Neural cell (in vitro differentiated cells): ENCODE results near the gene RPL38. TPM values are rescaled to one million over a fixed set of nuclear protein-coding genes. Genes with fewer than 3 reads are reported as not detected.

Experiments used
- H2AFZ ChIP-seq: fragments of 200-600, 300-800 bp; sonication (generic), shearing (Covaris generic); 2 replicates; pipeline ENCODE4 v1.6.0; 2014; ENCODE audit warnings: low read depth, mild to moderate bottlenecking, antibody characterized with exemption, low read length, moderate library complexity
- H3F3A ChIP-seq: fragments of 200-600 bp; shearing (Covaris generic); 2 replicates; pipeline ENCODE4 v1.6.1; 2016; ENCODE audit warnings: mild to moderate bottlenecking, moderate library complexity, mixed read lengths, antibody characterized with exemption, low read length; ENCODE audit not compliant: insufficient read depth, poor library complexity, severe bottlenecking
- H3K27ac ChIP-seq: fragments of 200-600, 300-800 bp; sonication (generic), shearing (Covaris generic); 2 replicates; pipeline ENCODE4 v1.5.1; 2014; ENCODE audit warnings: mild to moderate bottlenecking, low read length, moderate library complexity
- H3K27me3 ChIP-seq: fragments of 300-800, 200-600 bp; sonication (generic), shearing (Covaris generic); 2 replicates; pipeline ENCODE4 v1.6.0; 2014; ENCODE audit warnings: mild to moderate bottlenecking, low read depth, low read length, moderate library complexity; ENCODE audit not compliant: insufficient read depth
- H3K36me3 ChIP-seq: fragments of 300-800, 200-600 bp; sonication (generic), shearing (Covaris generic); 2 replicates; pipeline ENCODE4 v1.5.1; 2014; ENCODE audit warnings: mild to moderate bottlenecking, antibody characterized with exemption, low read length, moderate library complexity; ENCODE audit not compliant: insufficient read depth
- H3K4me2 ChIP-seq: fragments of 300-800, 200-600 bp; sonication (generic), shearing (Covaris generic); 2 replicates; pipeline ENCODE4 v1.6.0; 2014; ENCODE audit warnings: mild to moderate bottlenecking, low read length
- H3K4me3 ChIP-seq: fragments of 300-800, 200-600 bp; sonication (generic), shearing (Covaris generic); 2 replicates; pipeline ENCODE4 v1.5.1; 2014; ENCODE audit warnings: mild to moderate bottlenecking, low read length, moderate library complexity
- H3K79me2 ChIP-seq: fragments of 200-600 bp; shearing (Covaris generic); replicated peaks from 2 replicates; pipeline ENCODE4 v1.6.0; 2014; ENCODE audit warnings: mild to moderate bottlenecking, low read length, moderate library complexity; ENCODE audit not compliant: insufficient read depth
- H3K9ac ChIP-seq: fragments of 300-800, 200-600 bp; sonication (generic), shearing (Covaris generic); 2 replicates; pipeline ENCODE4 v1.6.1; 2016; ENCODE audit warnings: mild to moderate bottlenecking, low read length, mixed read lengths
- H3K9me2 ChIP-seq: fragments of 200-600 bp; shearing (Covaris generic); 2 replicates; pipeline ENCODE4 v1.6.1; 2016; ENCODE audit warnings: mild to moderate bottlenecking, low read length, mixed read lengths; ENCODE audit not compliant: insufficient read depth
- H3K9me3 ChIP-seq: fragments of 200-600, 300-800 bp; sonication (generic), shearing (Covaris generic); 2 replicates; pipeline ENCODE4 v1.6.1; 2016; ENCODE audit warnings: mild to moderate bottlenecking, mixed run types, low read length, moderate library complexity, mixed read lengths
- H4K20me1 ChIP-seq: fragments of 200-600 bp; shearing (Covaris generic); 2 replicates; pipeline ENCODE4 v1.6.1; 2016; ENCODE audit warnings: mild to moderate bottlenecking, mixed run types; ENCODE audit not compliant: insufficient read depth
- EP300 ChIP-seq: fragments of 450-650 bp; conservative IDR thresholded peaks from 2 replicates; pipeline ENCODE4 v1.6.1; 2014; ENCODE audit warnings: antibody characterized with exemption, mild to moderate bottlenecking, moderate library complexity; ENCODE audit not compliant: poor library complexity, severe bottlenecking
- EZH2 ChIP-seq: fragments of 200-600, 300-800 bp; shearing (Covaris generic), sonication (generic); IDR thresholded peaks from 2 replicates; pipeline ENCODE4 v1.6.1; 2014; ENCODE audit warnings: antibody characterized with exemption, low read length, borderline replicate concordance, mild to moderate bottlenecking; ENCODE audit not compliant: insufficient read depth, poor library complexity, severe bottlenecking
- MXI1 ChIP-seq: fragments of 450-650 bp; conservative IDR thresholded peaks from 2 replicates; pipeline ENCODE4 v1.6.1; 2014; ENCODE audit warnings: antibody characterized with exemption, mild to moderate bottlenecking; ENCODE audit not compliant: poor library complexity, severe bottlenecking
- POLR2AphosphoS5 ChIP-seq: IDR thresholded peaks from 2 replicates; pipeline ENCODE4 v1.6.1; 2012
- RAD21 ChIP-seq: fragments of 450-650 bp; conservative IDR thresholded peaks from 2 replicates; pipeline ENCODE4 v1.6.1; 2014; ENCODE audit warnings: antibody characterized with exemption, mild to moderate bottlenecking, moderate library complexity
- SMC3 ChIP-seq: fragments of 450-650 bp; conservative IDR thresholded peaks from 2 replicates; pipeline ENCODE4 v1.6.1; 2014; ENCODE audit warnings: antibody characterized with exemption, mild to moderate bottlenecking, moderate library complexity; ENCODE audit not compliant: poor library complexity
- TAF1 ChIP-seq: IDR thresholded peaks from 2 replicates; pipeline ENCODE4 v1.6.1; 2012; ENCODE audit warnings: low read depth
- polyA plus RNA-seq: library from polyadenylated mRNA; depleted of rRNA; stranded (reverse); fragments of >200 nt; gene quantifications from 2 replicates; pipeline ENCODE4 v1.2.3, GENCODE V29; 2014
- TF ChIP-seq, protein P1 (sequence below): fragments of 450-650 bp; IDR thresholded peaks from 2 replicates; pipeline ENCODE4 v1.5.1; 2014; ENCODE audit warnings: antibody characterized with exemption, mild to moderate bottlenecking, moderate library complexity; ENCODE audit not compliant: poor library complexity, severe bottlenecking
- TF ChIP-seq, protein P2 (sequence below): IDR thresholded peaks from 2 replicates; pipeline ENCODE4 v1.6.1; 2012; ENCODE audit warnings: borderline replicate concordance

The RPL38 gene
- polyA plus RNA-seq, 1 donor from 2014 or later, result 378 TPM

DNA sequence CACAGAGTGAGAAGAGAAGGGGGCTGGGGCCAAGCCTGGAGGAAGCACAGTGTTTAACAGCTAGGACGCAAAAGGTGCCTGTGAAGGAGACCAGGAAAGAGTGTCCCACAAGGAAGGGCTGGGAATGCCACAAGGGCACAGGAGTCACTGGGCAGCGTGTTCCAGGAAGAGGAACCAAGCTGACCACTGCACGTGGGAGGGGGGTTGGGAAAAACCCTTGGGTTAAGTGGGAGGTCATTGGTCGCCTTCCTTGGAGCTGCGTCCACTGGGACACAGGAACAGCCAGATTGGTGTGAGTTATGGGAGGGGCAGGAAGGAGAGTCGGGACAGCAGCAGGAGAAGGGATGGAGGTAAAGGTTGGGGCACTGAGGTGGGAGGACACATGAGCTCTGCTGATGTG, 22.8 kb downstream of the RPL38 start:
- Histone ChIP-seq H3K9me3 (no peaks in the 10 kb centered on the region), H3F3A (no peaks in the 10 kb centered on the region), H3K4me2 (no peak overlapping the region), H3K4me3 (no peak overlapping the region), H3K79me2 (no peaks in the 10 kb centered on the region), H3K9me2 (no peaks in the 10 kb centered on the region), H3K27ac (no peak overlapping the region), H3K9ac (no peak overlapping the region), H3K27me3 (no peaks in the 10 kb centered on the region), H2AFZ (no peak overlapping the region), H3K36me3 (no peaks in the 10 kb centered on the region), H4K20me1 (no peaks in the 10 kb centered on the region)
- TF ChIP-seq EZH2, result no peak
- no peak for TF ChIP-seq POLR2AphosphoS5
- TF ChIP-seq SMC3, result no peak
- TF ChIP-seq MXI1, result no peak
- TF ChIP-seq TAF1, result no peak
- TF ChIP-seq EP300, result no peak
- TF ChIP-seq, protein P1, sequence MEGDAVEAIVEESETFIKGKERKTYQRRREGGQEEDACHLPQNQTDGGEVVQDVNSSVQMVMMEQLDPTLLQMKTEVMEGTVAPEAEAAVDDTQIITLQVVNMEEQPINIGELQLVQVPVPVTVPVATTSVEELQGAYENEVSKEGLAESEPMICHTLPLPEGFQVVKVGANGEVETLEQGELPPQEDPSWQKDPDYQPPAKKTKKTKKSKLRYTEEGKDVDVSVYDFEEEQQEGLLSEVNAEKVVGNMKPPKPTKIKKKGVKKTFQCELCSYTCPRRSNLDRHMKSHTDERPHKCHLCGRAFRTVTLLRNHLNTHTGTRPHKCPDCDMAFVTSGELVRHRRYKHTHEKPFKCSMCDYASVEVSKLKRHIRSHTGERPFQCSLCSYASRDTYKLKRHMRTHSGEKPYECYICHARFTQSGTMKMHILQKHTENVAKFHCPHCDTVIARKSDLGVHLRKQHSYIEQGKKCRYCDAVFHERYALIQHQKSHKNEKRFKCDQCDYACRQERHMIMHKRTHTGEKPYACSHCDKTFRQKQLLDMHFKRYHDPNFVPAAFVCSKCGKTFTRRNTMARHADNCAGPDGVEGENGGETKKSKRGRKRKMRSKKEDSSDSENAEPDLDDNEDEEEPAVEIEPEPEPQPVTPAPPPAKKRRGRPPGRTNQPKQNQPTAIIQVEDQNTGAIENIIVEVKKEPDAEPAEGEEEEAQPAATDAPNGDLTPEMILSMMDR, result no peak
- TF ChIP-seq, protein P2, sequence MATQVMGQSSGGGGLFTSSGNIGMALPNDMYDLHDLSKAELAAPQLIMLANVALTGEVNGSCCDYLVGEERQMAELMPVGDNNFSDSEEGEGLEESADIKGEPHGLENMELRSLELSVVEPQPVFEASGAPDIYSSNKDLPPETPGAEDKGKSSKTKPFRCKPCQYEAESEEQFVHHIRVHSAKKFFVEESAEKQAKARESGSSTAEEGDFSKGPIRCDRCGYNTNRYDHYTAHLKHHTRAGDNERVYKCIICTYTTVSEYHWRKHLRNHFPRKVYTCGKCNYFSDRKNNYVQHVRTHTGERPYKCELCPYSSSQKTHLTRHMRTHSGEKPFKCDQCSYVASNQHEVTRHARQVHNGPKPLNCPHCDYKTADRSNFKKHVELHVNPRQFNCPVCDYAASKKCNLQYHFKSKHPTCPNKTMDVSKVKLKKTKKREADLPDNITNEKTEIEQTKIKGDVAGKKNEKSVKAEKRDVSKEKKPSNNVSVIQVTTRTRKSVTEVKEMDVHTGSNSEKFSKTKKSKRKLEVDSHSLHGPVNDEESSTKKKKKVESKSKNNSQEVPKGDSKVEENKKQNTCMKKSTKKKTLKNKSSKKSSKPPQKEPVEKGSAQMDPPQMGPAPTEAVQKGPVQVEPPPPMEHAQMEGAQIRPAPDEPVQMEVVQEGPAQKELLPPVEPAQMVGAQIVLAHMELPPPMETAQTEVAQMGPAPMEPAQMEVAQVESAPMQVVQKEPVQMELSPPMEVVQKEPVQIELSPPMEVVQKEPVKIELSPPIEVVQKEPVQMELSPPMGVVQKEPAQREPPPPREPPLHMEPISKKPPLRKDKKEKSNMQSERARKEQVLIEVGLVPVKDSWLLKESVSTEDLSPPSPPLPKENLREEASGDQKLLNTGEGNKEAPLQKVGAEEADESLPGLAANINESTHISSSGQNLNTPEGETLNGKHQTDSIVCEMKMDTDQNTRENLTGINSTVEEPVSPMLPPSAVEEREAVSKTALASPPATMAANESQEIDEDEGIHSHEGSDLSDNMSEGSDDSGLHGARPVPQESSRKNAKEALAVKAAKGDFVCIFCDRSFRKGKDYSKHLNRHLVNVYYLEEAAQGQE, result no peak
- TF ChIP-seq RAD21, result no peak

DNA sequence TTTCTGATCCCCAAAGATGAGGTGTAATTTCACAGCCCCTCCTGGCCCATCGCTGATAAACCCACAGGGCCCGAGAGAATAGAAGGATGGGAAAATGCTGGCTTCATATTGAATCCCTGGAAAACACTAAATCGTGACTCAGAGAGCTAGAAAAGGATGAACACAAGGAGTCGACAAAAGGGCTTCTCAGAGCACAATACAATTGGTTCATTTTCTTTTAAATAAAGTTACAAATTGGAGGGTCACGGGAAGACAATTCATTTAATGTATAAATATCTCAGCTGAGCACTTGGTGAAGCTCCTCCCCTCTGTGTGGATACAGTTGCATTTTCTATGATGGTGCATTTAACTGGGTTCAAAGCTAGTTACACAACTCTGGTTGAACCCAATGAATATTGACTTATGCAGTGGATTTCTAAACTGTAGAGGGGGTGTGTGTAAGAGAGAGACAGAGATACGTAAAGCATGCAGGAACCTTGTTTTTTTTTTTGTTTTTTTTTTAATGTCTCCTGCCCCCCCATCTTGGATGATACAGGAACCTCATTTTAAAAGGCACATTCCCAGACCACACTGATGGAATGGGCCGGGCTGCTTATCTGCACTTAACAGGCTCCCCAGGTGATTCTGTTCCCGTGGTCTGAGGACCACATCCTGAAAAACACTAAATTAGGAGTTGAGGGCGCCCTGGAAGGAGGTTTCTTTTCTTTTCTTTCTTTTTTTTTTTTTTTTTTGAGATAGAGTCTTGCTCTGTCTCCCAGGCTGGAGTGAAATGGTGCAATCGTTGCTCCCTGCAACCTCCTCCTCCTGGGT, 24.0 kb downstream of the RPL38 start:
- Histone ChIP-seq H3F3A (no peaks in the 10 kb centered on the region), H3K9ac (no peak overlapping the region), H3K79me2 (no peaks in the 10 kb centered on the region), H4K20me1 (no peaks in the 10 kb centered on the region), H3K27ac (no peak overlapping the region), H3K27me3 (no peaks in the 10 kb centered on the region), H3K9me3 (no peaks in the 10 kb centered on the region), H3K4me3 (no peak overlapping the region), H3K4me2 (no peak overlapping the region), H3K9me2 (no peaks in the 10 kb centered on the region), H3K36me3 (no peaks in the 10 kb centered on the region), H2AFZ (no peak overlapping the region)
- no peak for TF ChIP-seq RAD21
- TF ChIP-seq POLR2AphosphoS5, result no peak
- no peak for TF ChIP-seq SMC3
- TF ChIP-seq, protein P1, result no peak
- no peak for TF ChIP-seq EZH2
- TF ChIP-seq EP300, result no peak
- TF ChIP-seq, protein P2, result no peak
- no peak for TF ChIP-seq MXI1
- TF ChIP-seq TAF1, result no peak
